GM19328 (cell line): Measurements from ENCODE around the gene MSH2.
"Not testable (repeated sequence)": the region's sequence is repeated elsewhere in the genome, so short reads cannot be mapped to it uniquely, and the experiment has no call there.

Experiments used
- ATAC-seq: cut with Tn5 transposase; IDR thresholded peaks from one replicate; pipeline ENCODE4 v1.9.1; 2021; ENCODE audit warnings: mild to moderate bottlenecking, moderate library complexity; ENCODE audit not compliant: unreplicated experiment

MSH2 gene

DNA sequence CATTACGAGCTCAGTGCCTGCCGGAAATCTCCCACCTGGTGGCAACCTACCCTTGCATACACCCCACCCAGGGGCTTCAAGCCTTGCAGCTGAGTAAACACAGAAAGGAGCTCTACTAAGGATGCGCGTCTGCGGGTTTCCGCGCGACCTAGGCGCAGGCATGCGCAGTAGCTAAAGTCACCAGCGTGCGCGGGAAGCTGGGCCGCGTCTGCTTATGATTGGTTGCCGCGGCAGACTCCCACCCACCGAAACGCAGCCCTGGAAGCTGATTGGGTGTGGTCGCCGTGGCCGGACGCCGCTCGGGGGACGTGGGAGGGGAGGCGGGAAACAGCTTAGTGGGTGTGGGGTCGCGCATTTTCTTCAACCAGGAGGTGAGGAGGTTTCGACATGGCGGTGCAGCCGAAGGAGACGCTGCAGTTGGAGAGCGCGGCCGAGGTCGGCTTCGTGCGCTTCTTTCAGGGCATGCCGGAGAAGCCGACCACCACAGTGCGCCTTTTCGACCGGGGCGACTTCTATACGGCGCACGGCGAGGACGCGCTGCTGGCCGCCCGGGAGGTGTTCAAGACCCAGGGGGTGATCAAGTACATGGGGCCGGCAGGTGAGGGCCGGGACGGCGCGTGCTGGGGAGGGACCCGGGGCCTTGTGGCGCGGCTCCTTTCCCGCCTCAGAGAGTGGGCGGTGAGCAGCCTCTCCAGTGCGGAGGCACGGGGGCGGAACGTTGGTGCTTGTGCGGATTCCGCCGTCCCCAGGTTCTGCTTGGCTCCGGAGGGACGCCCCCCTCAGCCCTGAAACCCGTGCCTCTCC lies at the start of gene MSH2:
Gene MSH2 (plus strand): TSS at position 352 of the 804 bp plus-strand sequence. CDS start 36 bp downstream, at position 388.
- peak; percentile 94 for ATAC-seq

DNA sequence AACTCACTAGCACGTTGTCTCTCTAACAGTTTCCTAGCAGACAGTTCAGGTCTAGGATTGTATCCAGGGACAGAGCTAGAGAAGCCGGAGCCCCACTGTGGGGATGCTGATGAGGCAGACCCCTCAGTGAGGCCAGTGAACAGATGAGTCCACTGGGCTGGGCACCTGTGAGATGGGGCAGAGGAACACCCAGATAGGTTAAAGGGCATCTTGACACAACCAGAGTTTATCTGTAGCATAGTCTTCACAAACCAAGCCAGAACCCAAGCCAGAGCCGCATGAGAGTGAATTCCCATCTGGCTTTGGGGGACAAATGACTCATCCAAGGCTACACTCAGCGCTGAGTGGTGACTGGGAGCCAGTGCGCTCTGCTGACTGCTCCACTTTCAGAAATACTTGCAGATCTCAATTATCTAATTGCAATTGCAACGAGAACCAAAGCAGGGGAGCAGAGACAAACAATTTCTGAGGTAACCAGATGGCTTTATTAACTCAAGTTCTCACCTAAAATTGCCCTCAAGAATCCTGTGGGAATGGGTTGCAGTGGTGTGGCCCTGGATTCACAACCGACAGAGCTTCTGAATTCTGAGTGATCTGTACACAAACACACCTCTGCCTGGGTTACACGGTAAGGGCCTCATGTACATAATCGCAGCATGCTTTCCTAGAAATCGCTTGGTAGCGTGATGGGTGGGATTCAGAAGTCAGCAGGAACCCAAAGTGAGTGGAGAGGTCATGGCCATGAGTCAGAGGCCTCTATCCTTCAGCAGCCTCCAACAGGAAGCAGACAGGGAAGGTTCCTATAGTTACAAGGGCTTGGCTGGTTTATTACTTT lies 48.7 kb upstream of the MSH2 start:
- ATAC-seq: no peak

DNA sequence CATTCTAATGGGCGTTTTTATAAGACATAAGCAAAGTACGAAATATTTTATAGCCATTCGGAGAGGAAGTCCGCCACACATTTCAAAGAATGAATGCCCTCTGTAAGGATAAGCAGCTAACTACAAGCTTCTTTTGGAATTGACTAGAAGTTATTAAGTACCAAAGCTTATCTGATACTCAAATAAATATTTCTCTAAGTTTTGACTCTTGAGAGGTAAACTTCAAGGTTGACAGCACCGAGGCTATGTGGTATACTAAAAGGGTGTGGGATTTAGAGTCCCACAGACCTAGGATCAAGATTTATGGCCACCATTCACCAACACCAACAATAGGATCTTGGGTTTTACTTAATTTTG lies 48.1 kb upstream of the MSH2 start:
- no peak for ATAC-seq

DNA sequence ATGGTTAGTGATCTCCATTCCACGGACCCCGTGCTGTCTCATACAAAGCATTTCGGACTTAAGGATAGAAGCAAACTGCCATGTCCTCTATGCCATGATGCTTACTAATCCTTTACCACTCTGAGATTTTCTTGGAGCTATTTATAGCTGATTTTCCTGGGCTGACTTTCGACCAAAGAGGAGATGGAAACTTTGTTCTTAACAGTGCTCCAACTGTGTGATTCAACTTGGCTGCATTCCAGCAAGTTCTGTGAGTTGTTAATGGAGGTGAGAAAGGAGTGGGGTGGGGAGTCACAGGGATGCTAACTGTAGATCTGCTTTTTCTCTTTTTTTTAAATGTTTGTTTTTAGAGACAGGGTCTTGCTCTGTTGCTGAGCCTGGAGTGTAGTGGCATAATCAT lies 45.5 kb upstream of the MSH2 start:
- ATAC-seq: no peak

DNA sequence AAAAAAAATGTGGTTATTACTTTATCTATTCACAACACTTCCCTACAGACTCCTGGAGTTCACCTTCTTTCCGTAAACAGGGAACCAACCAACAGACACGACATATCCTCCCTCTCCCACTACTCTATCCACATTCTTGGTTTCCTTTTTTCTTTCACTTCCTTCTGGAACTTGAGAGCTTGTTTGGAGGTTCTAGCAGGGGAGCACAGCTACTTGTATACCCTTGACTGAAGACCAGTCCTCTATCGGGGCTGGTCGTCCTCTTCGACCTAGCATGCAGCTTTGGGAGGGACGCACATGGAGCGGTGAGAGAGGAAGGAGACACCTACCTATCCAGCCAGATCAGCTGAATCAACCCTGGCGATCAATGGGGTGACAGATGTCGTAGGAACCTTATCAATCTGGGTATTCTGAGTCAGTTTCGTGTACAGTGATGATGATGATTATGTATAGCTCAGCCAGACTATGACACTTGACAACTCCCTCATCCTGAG lies 43.5 kb upstream of the MSH2 start:
- no peak for ATAC-seq

DNA sequence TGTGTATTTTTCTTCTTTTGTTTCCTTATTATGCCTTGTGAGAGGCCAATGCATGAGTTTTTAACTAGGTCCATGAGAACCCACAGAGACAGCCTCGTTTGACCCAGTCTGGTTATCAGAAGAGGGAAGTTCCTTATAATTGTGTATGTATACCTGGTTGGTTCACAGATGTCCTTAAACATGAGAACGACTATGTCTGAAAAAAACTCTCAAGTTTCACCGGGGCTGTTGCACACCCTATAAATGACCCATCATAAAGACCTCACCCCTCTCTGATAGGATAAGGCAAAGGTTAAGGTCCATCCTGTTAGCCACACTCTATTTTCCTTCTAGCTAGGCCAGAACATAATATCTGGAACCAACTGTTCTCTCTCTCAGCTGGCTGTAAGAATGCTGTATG lies 42.7 kb upstream of the MSH2 start:
- ATAC-seq: no peak

DNA sequence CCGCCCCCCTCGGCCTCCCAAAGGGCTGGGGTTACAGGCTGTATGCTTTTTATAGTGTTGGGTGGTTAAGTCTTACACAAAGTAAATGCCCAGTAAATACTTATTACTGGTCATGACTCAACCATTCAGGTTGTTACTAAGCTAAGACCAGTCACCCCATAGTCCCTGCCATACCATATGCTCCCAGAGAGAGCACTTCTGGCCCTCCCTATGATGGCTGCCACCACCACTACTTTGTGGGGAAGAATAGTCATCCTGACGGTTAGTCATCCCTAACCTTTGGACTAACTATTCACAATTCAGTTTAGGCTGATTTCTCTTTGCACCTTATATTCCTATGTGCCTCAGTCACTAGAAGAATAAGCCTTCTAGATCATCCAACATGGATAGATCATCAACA lies 42.0 kb upstream of the MSH2 start:
- no peak for ATAC-seq

DNA sequence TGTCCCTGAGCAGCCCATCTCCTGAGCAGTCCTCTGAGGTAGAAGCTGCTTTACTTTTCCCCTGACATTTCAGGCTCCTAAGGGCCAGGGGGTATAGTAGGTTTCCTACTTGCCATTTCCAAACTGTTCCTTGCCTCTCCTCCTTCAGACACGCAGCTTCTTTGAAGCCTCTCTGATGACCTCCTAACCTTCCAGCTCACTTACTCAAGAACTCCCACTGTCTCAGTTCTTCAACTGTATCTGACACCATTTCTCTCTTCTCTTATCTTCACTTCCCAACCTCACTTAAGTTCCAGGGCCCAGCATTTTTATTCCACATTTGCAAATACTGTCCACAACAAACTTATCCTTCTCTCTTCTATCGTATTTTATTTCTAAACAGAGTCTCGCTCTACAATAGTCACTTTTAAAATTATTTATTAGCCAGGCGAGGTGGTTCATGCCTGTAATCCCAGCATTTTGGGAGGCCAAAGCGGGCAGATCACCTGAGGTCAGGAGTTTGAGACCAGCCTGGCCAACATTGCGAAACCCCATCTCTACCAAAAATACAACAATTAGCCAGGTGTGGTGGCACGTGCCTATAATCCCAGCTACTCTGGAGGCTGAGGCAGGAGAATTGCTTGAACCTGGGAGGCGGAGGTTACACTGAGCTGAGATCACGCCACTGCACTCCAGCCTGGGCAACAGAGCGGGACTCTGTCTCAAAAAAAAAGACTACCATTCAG lies 41.3 kb upstream of the MSH2 start:
- ATAC-seq: not testable (repeated sequence)

DNA sequence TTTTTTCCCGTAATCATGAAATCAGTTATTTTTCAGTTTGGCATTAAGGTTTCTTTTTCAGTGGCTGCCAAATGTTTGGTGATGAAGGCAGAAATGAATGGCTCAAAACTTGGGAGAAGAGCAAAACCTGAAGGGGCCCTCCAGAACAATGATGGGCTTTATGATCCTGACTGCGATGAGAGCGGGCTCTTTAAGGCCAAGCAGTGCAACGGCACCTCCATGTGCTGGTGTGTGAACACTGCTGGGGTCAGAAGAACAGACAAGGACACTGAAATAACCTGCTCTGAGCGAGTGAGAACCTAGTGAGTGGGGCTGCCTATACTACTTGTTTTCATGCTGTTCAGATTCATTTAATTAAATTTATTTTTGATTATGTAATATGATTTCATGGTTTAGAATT lies 29.2 kb upstream of the MSH2 start:
- no peak for ATAC-seq

DNA sequence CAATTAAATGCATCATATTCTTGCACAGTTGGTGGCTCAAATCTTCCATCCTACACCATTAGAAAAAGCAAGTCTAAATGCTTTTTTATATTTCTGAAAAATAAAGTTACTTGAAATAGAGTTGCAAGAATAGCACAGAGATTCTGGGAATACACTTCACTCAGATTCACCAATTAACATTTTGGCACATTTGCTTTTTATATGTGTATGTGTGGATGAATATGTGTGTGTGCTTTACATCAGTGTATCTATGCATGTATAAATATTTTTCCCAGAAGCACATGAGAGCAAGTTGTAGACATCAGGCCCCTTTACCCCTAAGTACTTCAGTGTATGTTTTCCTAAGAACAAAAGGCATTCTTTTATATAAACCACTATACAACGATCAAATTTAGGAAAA lies 27.6 kb upstream of the MSH2 start:
- no peak for ATAC-seq

DNA sequence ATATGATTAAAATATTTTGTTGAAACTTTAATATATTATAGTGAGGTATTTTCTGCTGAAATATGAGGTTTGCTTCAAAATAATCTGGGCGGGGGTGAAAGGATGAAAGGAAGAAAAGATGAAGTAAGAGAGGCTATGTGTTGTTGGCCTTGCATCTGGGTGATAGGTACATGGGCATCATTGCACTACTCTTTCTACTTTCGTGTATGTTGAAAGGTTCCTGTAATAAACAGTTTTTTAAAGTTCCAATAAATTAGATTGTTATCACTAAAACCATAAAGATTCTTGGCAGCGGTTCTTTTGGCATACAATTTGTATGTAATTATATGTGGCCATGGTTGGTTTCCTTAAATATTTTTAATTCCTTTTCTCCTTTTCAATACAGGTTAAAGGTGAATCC lies 23.6 kb upstream of the MSH2 start:
- no peak for ATAC-seq

DNA sequence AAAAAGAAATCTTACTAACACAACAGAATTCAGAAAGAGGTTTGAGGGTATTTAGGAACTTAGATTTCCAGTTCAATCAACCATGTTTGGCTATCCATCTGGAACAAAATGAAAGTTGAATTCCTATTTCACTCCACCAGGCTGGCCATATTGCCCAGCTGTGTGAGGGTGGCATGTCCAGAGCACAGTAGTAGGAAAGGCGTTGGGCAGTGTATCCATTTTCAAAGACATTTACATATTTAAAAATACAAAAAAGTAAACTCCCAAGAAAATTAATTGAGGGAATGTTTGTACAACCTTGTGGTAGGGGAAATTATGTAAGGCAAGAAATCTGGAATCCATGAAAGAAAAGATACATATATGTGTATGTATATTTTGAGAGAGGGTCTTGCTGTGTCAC lies 21.5 kb upstream of the MSH2 start:
- ATAC-seq: no peak

DNA sequence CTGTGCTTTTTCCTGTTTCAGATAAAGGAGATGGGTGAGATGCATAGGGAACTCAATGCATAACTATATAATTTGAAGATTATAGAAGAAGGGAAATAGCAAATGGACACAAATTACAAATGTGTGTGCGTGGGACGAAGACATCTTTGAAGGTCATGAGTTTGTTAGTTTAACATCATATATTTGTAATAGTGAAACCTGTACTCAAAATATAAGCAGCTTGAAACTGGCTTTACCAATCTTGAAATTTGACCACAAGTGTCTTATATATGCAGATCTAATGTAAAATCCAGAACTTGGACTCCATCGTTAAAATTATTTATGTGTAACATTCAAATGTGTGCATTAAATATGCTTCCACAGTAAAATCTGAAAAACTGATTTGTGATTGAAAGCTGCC lies 16.4 kb upstream of the MSH2 start:
- ATAC-seq: no peak

DNA sequence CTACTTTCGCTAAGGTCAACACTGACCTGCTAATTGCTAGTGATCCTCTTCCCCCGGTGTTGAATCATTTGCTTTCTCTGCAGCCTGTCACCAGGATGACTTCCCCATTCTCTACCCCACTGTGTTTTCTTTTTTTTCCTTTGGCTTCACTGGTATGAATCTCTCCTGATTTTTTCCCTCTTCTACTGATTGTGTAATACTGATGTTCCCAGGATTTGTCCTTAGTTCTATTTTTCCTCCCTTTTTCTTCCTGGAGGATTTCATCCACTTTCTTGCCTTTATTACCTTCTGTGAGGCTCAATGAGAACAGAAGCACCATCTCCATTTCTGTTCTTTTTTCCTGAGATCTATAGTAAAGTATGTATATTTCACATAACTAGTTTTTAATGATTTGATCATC lies 14.1 kb upstream of the MSH2 start:
- ATAC-seq: no peak

DNA sequence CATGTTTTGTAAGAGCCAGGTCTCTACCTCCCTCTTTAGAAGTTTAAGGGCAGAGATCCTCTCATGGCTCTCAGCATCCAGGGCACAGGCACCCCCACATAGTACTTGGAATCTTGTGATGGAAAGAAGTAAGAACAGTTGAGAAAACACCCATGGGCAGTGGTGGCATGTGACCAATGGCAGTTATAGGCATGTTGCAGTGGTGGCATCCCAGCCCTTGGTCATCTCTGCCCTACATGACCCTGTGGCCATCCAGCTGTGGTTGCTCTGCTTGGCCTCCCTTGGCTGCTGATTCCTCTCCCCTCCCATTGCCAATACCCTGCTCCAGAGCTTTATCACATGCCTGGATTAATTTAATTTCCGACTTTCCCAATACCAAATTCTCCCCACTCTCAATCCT lies 13.3 kb upstream of the MSH2 start:
- no peak for ATAC-seq

DNA sequence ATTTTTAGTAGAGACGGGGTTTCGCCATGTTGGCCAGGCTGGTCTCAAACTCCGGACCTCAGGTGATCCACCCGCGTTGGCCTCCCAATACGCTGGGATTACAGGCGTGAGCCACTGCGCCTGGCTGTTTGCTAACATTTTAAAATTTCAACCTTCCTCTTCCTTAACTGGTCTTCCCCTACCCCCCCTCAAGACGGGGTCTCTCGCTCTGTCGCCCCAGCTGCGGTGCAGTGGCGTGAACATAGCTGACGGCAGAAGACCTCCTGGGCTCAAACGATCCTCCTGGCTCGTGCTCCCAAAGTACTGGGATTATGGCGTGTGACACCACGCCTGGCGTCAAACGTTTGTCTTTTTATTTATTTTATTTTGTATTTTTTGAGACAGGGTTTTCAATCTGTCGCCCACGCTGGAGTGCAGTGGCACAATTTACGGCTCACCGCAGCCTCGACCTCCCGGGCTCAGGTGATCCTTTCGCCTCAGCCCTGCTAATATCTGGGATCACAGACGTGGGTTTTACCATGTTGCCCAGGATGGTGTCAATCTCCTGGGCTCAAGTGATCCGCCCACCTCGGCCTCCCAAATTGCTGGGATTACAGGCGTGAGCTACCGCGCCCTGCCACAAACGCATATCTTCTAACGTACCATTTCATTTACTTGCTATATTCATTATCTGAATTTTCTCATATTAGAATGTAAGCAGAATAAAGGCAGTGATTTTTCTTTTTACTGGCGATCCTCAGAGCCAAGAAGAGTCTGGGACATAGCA lies 984 bp upstream of the MSH2 start:
- ATAC-seq: no peak

DNA sequence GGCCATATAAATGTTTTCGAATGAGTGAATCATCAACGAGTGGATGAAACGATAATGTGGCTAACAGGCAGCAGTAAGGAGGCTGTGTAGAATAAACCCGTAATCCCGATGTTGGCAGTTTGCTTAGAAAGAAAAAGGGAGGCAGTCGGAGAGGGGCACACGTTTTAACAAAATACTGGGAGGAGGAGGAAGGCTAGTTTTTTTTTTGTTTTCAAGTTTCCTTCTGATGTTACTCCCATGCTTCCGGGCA lies 476 bp upstream of the MSH2 start:
- no peak for ATAC-seq

DNA sequence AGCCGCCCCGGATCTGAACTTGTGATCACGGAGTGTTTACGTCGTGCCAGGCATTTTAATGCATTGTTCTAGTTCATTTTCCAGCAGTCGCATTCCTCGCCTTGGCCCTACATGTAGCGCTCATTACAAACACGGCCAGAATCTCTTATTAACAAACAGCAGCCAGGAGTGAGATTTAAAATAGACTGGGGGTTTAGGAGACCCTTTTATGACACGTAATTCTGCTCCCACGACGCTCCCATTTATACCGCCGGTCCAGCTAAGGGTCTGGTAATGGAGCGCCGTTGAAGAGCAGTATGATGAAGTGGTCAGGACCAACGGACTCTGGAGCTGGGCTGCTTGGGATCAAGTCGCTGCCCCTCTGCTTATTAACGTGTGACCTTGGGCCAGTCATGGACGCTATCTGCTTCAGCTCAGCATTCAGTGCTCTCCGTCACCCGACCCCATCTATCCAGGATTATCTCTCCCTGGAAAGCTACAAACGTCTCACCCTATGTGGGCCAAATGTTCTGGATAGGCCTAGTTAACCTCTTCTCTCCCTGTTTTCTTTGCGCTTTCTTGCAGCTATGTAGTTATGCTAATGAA lies 745 bp downstream of the MSH2 start:
- ATAC-seq: no peak

DNA sequence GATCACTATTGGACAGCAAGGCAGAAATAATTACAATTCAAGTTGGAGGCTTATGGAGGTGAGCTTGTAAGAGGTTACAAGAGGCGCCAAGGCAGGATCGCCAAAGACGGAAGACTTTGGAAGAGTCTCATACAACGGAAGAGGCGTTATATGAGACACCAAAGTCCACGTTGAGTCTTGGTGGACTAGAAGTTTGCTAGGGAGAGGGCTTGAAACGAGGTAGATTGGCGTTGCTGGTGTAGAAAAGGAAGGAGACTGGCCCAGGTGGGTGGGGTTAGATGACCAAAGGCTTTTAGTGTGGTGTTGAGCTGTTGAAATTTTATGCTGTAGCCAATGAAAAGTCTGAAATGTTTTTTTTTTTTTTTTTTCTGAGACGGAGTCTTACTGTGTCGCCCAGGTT lies 1.4 kb downstream of the MSH2 start:
- no peak for ATAC-seq

DNA sequence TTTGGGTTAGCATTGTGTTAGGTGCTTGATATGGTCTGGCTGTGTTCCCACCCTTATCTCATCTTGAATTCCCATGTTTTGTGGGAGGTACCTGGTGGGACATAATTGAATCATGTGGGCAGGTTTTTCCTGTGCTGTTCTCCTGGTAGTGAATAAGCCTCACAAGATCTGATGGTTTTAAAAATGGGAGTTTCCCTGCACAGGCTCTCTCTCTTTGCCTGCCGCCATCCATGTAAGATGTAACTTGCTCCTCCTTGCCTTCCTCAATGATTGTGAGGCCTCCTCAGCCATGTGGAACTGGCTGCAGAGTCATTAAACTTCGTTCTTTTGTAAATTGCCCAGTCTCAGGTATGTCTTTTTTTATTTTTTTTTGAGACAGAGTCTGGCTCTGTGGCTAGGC lies 2.8 kb downstream of the MSH2 start:
- ATAC-seq: no peak
